ENCODE results near the gene ARIH2. TPM values are rescaled to one million over a fixed set of nuclear protein-coding genes. Genes with fewer than 3 reads are reported as not detected.

The ARIH2 gene
- total RNA-seq, 1 donor from 2014 or later = 82.3 TPM

- Histone ChIP-seq H3K4me1 (peaks cover 13 to 23% of the 10 kb centered on the region in 2 donors), H3K4me3 (peak overlapping the region; percentile 88 to 93), H3K9me3 (no peaks in the 10 kb centered on the region), H3K36me3 (peaks cover 18 to 38% of the 10 kb centered on the region in 2 donors), H3K27me3 (no peaks in the 10 kb centered on the region), H3K27ac (peak overlapping the region; percentile 100)
- intact Hi-C loops (cut with DNase I) = loop anchor here (5.0 kb wide), 1 partner anchor 255 kb away; the partner anchor contains the start of gene C3orf62
- DNase-seq (ENCODE audit: low spot score in 2 of 2) = no peak
- TF ChIP-seq, protein P1, sequence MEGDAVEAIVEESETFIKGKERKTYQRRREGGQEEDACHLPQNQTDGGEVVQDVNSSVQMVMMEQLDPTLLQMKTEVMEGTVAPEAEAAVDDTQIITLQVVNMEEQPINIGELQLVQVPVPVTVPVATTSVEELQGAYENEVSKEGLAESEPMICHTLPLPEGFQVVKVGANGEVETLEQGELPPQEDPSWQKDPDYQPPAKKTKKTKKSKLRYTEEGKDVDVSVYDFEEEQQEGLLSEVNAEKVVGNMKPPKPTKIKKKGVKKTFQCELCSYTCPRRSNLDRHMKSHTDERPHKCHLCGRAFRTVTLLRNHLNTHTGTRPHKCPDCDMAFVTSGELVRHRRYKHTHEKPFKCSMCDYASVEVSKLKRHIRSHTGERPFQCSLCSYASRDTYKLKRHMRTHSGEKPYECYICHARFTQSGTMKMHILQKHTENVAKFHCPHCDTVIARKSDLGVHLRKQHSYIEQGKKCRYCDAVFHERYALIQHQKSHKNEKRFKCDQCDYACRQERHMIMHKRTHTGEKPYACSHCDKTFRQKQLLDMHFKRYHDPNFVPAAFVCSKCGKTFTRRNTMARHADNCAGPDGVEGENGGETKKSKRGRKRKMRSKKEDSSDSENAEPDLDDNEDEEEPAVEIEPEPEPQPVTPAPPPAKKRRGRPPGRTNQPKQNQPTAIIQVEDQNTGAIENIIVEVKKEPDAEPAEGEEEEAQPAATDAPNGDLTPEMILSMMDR (IDR thresholded peaks at IDR 0.05) = no peak
Observed at GRCh38 chr3:49022688-49023171, 104.1 kb downstream of the ARIH2 start.

DNA sequence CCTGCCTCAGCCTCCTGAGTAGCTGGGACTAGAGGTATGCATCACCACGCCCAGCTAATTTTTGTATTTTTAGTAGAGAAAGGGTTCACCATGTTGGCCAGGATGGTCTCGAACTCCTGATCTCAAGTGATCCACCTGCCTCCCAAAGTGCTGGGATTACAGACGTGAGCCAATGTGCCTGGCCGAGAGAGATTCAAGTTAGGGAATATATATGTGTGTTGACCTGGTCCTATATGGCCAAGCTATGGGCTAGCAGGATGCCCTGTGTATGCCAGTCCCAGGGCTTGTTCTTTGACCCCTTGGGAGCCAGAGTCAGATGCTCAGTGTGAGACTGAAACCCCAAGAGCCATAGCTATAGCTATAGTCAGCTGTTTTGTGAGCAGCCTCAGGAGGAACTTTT is 105.1 kb downstream of the ARIH2 start:
- Histone ChIP-seq H3K27ac (no peak overlapping the region), H3K9me3 (no peaks in the 10 kb centered on the region), H3K27me3 (no peaks in the 10 kb centered on the region), H3K4me1 (peaks cover 13 to 29% of the 10 kb centered on the region in 2 donors), H3K36me3 (peaks cover 18 to 38% of the 10 kb centered on the region in 2 donors), H3K4me3 (no peak overlapping the region)
- intact Hi-C loops (cut with DNase I) = loop anchor here (5.0 kb wide), 1 partner anchor 254 kb away; the partner anchor contains the start of gene C3orf62
- DNase-seq (ENCODE audit: low spot score in 2 of 2) = no peak
- TF ChIP-seq, protein P1 (IDR thresholded peaks at IDR 0.05) = no peak

DNA sequence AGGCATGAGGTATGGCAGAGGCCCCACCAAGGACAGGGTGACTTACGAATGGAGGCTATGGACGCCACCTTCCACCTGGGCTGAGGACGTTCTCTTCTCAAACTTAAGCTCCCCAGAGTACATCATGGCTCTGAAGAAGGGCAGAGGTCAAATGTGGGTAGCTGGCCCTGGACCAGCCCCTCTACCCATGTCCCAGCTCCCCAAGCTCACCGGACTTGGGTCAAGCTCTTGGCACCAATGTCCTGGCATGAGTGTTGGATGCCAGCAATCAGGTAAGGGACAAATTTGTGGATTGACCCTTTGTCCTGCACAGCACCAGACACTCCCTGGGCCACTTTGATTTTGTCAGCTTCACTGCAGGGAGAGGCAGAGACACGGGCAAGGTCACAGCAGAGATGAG is 105.8 kb downstream of the ARIH2 start:
- H3K27me3 ChIP-seq = no peaks in the 10 kb centered on the region
- H3K27ac ChIP-seq = no peak overlapping the region
- H3K36me3 ChIP-seq = peaks cover 18 to 38% of the 10 kb centered on the region in 2 donors
- DNase-seq (ENCODE audit: low spot score in 2 of 2) = no peak
- TF ChIP-seq, protein P1 (IDR thresholded peaks at IDR 0.05) = no peak
- H3K4me1 ChIP-seq = peaks cover 10 to 26% of the 10 kb centered on the region in 2 donors
- H3K9me3 ChIP-seq = no peaks in the 10 kb centered on the region
- intact Hi-C loops (cut with DNase I) = loop anchor here (5.0 kb wide), 1 partner anchor 253 kb away; the partner anchor contains the start of gene C3orf62
- H3K4me3 ChIP-seq = no peak overlapping the region

DNA sequence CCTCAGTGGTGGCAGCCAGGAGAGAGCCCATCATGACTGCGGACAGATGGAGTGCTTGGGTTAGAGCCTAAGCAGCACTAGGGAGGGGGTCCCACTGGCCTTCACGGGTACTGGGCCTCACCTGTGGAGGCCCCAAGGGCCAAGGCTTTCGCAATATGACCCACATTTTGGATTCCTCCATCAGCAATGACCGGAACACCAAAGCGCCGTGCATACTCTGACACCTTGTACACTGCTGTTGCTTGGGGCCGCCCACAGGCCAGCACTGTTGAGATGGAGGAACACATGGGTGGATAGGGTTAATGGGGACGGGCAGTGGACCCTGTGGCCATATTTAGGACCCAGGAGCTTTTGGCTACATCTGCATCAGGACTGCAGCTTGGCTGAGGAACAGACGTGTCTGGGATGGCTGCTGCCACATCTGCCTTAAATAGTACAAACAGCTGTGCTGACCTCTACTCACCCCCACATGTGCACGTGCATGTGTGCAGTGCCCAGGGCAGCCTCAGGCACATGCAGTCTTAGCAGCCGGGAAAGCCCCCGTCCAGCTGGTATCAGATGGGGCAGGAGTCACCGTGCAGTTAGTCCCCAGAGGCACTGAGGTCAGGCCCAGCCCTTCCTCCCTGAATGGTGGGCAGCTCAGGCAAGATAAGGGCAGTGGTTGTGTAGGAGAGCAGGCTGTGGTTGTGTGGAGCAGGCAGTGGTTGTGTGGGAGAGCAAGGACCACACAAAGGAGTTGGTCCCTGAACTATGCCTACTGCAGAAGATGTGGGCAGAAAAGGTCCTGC is 106.6 kb downstream of the ARIH2 start:
- no peak overlapping the region for H3K4me3 ChIP-seq
- no peaks in the 10 kb centered on the region for H3K27me3 ChIP-seq
- no peak for DNase-seq (ENCODE audit: low spot score in 2 of 2)
- no peak overlapping the region for H3K27ac ChIP-seq
- no peaks in the 10 kb centered on the region for H3K9me3 ChIP-seq
- intact Hi-C loops (cut with DNase I) = no loop called here
- peaks cover 10 to 20% of the 10 kb centered on the region in 2 donors for H3K4me1 ChIP-seq
- peaks cover 21 to 41% of the 10 kb centered on the region in 2 donors for H3K36me3 ChIP-seq
- TF ChIP-seq, protein P1 (IDR thresholded peaks at IDR 0.05) = no peak

- intact Hi-C loops (cut with DNase I) = no loop called here
- H3K4me1 ChIP-seq = peaks cover 6 to 15% of the 10 kb centered on the region in 2 donors
- H3K27me3 ChIP-seq = no peaks in the 10 kb centered on the region
- no peaks in the 10 kb centered on the region for H3K9me3 ChIP-seq
- TF ChIP-seq, protein P1 (IDR thresholded peaks at IDR 0.05) = no peak
- H3K4me3 ChIP-seq = no peak overlapping the region
- H3K27ac ChIP-seq = no peak overlapping the region
- peaks cover 24 to 49% of the 10 kb centered on the region in 2 donors for H3K36me3 ChIP-seq
- DNase-seq (ENCODE audit: low spot score in 2 of 2) = no peak
Observed at GRCh38 chr3:49025793-49026520, 107.3 kb downstream of the ARIH2 start.

Data from ascending aorta (tissue), 2 donors.